HG02763 (cell line): Measurements from ENCODE around the gene PLPP7.

Source experiments
- ATAC-seq: cut with Tn5 transposase; IDR thresholded peaks from one replicate; pipeline ENCODE4 v1.9.1; 2021; ENCODE audit warnings: mild to moderate bottlenecking, moderate library complexity; ENCODE audit not compliant: unreplicated experiment

Gene PLPP7

GRCh38 chr9:131280660-131281059, 8.9 kb upstream of the PLPP7 start:
- ATAC-seq = no peak

- no peak for ATAC-seq
These were observed 8.2 kb upstream of the PLPP7 start for GRCh38 chr9:131281119-131281965.

GRCh38 chr9:131282175-131282574, 7.3 kb upstream of the PLPP7 start:
- no peak for ATAC-seq

- ATAC-seq = no peak
These were observed 6.7 kb upstream of the PLPP7 start for GRCh38 chr9:131282688-131283422.

GRCh38 chr9:131284856-131285255, 4.7 kb upstream of the PLPP7 start:
- ATAC-seq = no peak

GRCh38 chr9:131287359-131287758, 2.2 kb upstream of the PLPP7 start:
- ATAC-seq = no peak

GRCh38 chr9:131288217-131288616, 1.3 kb upstream of the PLPP7 start:
- no peak for ATAC-seq

- no peak for ATAC-seq
These were observed 678 bp downstream of the PLPP7 start for GRCh38 chr9:131290036-131290766.

- no peak for ATAC-seq
These were observed 1.3 kb downstream of the PLPP7 start for GRCh38 chr9:131290767-131291370.

- no peak for ATAC-seq
These were observed 2.3 kb downstream of the PLPP7 start for GRCh38 chr9:131291795-131292315.

- no peak for ATAC-seq
These were observed 3.4 kb downstream of the PLPP7 start for GRCh38 chr9:131292937-131293336.

GRCh38 chr9:131296460-131296859, 6.9 kb downstream of the PLPP7 start:
- no peak for ATAC-seq

- ATAC-seq = no peak
These were observed 7.5 kb downstream of the PLPP7 start for GRCh38 chr9:131296906-131297500.

GRCh38 chr9:131297903-131298302, 8.4 kb downstream of the PLPP7 start:
- ATAC-seq = no peak

- ATAC-seq = no peak
These were observed 8.8 kb downstream of the PLPP7 start for GRCh38 chr9:131298341-131298740.

GRCh38 chr9:131298816-131299215, 9.3 kb downstream of the PLPP7 start:
- no peak for ATAC-seq

GRCh38 chr9:131299346-131299960, 9.9 kb downstream of the PLPP7 start:
- no peak for ATAC-seq

- no peak for ATAC-seq
These were observed 10.4 kb downstream of the PLPP7 start for GRCh38 chr9:131299961-131300347.

- no peak for ATAC-seq
These were observed 10.9 kb downstream of the PLPP7 start for GRCh38 chr9:131300444-131300843.
